Endothelial cell (in vitro differentiated cells): Measurements from ENCODE around the gene ZG16B. TPM values are rescaled to one million over a fixed set of nuclear protein-coding genes. Genes with fewer than 3 reads are reported as not detected.

Experiments
- DNase-seq: peaks from one replicate; pipeline ENCODE4 v3.0.0; 2021; ENCODE audit warnings: low spot score
- H3K27ac Mint-ChIP-seq: one replicate; pipeline ENCODE4 v1.8.0; 2021; ENCODE audit warnings: mixed read lengths, inconsistent platforms; ENCODE audit not compliant: unreplicated experiment
- H3K27me3 Mint-ChIP-seq: one replicate; pipeline ENCODE4 v1.8.0; 2021; ENCODE audit warnings: mild to moderate bottlenecking, moderate library complexity, mixed read lengths, inconsistent platforms; ENCODE audit not compliant: unreplicated experiment
- H3K36me3 Mint-ChIP-seq: one replicate; pipeline ENCODE4 v1.8.0; 2021; ENCODE audit warnings: mild to moderate bottlenecking, low read depth, mixed read lengths, inconsistent platforms; ENCODE audit not compliant: unreplicated experiment
- H3K4me1 Mint-ChIP-seq: one replicate; pipeline ENCODE4 v1.8.0; 2021; ENCODE audit warnings: mild to moderate bottlenecking, mixed read lengths, inconsistent platforms; ENCODE audit not compliant: unreplicated experiment
- H3K4me3 Mint-ChIP-seq: one replicate; pipeline ENCODE4 v1.8.0; 2021; ENCODE audit warnings: mild to moderate bottlenecking, mixed read lengths, inconsistent platforms; ENCODE audit not compliant: unreplicated experiment
- H3K9me3 Mint-ChIP-seq: one replicate; pipeline ENCODE4 v1.8.0; 2021; ENCODE audit warnings: mixed read lengths, inconsistent platforms; ENCODE audit not compliant: unreplicated experiment
- CTCF ChIP-seq: fragments of 200-600 bp; sonication (generic); IDR thresholded peaks from one replicate; pipeline ENCODE4 v1.5.0; 2021; ENCODE audit warnings: antibody characterized with exemption; ENCODE audit not compliant: unreplicated experiment
- total RNA-seq: library from RNA; stranded (reverse); fragmentation: NEBNext Ultra II Directional; extraction: Animal tissue kit (Norgen Biotek cat#: 25700); gene quantifications from one replicate; pipeline ENCODE4 v1.2.1, GENCODE V29; 2021; ENCODE audit not compliant: unreplicated experiment

Gene ZG16B
- total RNA-seq, 1 donor from 2014 or later = 1.3 TPM

GRCh38 chr16:2827831-2828520 is 2.1 kb upstream of the ZG16B start:
- no peak for DNase-seq
- TF ChIP-seq CTCF = no peak
- Mint-ChIP-seq H3K4me1 (peaks cover 7% of the 10 kb centered on the region), H3K27ac (no peak overlapping the region), H3K4me3 (no peak overlapping the region), H3K27me3 (peaks cover 14% of the 10 kb centered on the region), H3K9me3 (no peaks in the 10 kb centered on the region), H3K36me3 (no peaks in the 10 kb centered on the region)

- peaks cover 7% of the 10 kb centered on the region for H3K4me1 Mint-ChIP-seq
- no peak overlapping the region for H3K27ac Mint-ChIP-seq
- peaks cover 14% of the 10 kb centered on the region for H3K27me3 Mint-ChIP-seq
- H3K36me3 Mint-ChIP-seq = no peaks in the 10 kb centered on the region
- TF ChIP-seq CTCF = no peak
- no peaks in the 10 kb centered on the region for H3K9me3 Mint-ChIP-seq
- no peak overlapping the region for H3K4me3 Mint-ChIP-seq
- DNase-seq = no peak
Measured at GRCh38 chr16:2828521-2828840, 1.6 kb upstream of the ZG16B start.

- H3K27ac Mint-ChIP-seq = no peak overlapping the region
- H3K4me3 Mint-ChIP-seq = no peak overlapping the region
- H3K27me3 Mint-ChIP-seq = peaks cover 14% of the 10 kb centered on the region
- DNase-seq = no peak
- H3K36me3 Mint-ChIP-seq = no peaks in the 10 kb centered on the region
- H3K4me1 Mint-ChIP-seq = peaks cover 7% of the 10 kb centered on the region
- no peaks in the 10 kb centered on the region for H3K9me3 Mint-ChIP-seq
- TF ChIP-seq CTCF = no peak
Measured at GRCh38 chr16:2828876-2829430, 1.1 kb upstream of the ZG16B start.

- Mint-ChIP-seq H3K27ac (no peak overlapping the region), H3K4me1 (peaks cover 7% of the 10 kb centered on the region), H3K9me3 (no peaks in the 10 kb centered on the region), H3K27me3 (peaks cover 14% of the 10 kb centered on the region), H3K36me3 (no peaks in the 10 kb centered on the region), H3K4me3 (no peak overlapping the region)
- TF ChIP-seq CTCF = no peak
- no peak for DNase-seq
Measured at GRCh38 chr16:2830355-2830695, 222 bp downstream of the ZG16B start.

GRCh38 chr16:2831203-2831602 is 1.1 kb downstream of the ZG16B start:
- H3K4me1 Mint-ChIP-seq = peaks cover 7% of the 10 kb centered on the region
- H3K27me3 Mint-ChIP-seq = peaks cover 13% of the 10 kb centered on the region
- no peak for DNase-seq
- H3K4me3 Mint-ChIP-seq = no peak overlapping the region
- H3K36me3 Mint-ChIP-seq = no peaks in the 10 kb centered on the region
- no peaks in the 10 kb centered on the region for H3K9me3 Mint-ChIP-seq
- H3K27ac Mint-ChIP-seq = no peak overlapping the region
- TF ChIP-seq CTCF = no peak
